ENCODE data around the gene ZNF492.

The ZNF492 gene

DNA sequence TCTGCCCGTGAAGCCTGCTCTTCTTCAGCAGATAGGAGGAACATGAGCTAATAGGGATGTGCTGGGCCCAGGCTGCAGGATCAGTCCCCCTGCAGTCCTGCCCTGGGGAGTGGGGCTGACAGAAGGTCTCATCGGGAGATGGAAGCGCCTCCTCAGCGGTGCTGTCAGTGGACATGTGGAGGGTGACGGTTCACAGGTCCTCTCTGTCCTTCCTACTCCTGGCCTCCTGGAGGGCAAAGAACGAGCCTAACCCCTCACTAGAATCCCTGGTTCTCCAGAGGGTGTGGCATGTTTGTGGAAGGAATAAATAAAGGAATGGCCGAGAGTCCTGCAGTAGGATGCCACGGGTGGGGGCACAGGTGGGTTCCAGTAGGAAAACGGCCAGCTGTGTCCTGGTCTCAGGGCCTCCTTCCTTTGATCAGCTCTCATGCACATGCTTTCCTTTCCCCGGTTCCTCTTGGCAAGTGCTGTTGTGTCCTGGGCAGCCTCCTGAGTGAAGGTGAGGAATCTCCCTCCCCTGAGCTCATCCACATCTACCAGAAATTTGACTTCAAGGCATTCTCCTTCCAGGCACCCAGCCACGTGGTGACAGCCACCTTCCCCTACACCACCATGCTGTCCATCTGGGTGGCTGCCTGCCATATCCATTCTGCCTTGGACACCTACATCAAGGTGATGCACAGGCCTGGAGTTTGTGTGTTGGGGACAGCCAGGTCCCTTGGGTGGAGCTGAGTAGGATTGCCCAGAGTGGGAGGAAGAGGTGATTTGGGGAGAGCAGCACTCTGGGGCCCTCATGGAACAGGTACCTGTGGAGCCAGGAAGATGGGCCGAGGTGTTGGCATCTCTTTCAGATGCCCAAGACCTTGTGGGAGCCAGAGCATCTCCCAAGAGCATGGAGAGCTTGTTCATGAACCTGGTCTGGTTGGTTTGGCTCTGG lies 28.6 kb upstream of the ZNF492 start:
- Histone ChIP-seq H3K9ac (ENCODE audit: low read length in 5 of 5) (no peak overlapping the region), H3K27me3 (ENCODE audit: control insufficient read depth in 5 of 5, insufficient read depth in 4 of 5, low read length in 5 of 5) (peaks cover 0 to 21% (median 2%) of the 10 kb centered on the region in 5 donors), H3K4me1 (ENCODE audit: control insufficient read depth in 5 of 5, insufficient read depth in 5 of 5, low read length in 5 of 5) (no peaks in the 10 kb centered on the region), H3K9me3 (ENCODE audit: control insufficient read depth in 5 of 5, low read length in 5 of 5) (peaks cover 0 to 18% (median 11%) of the 10 kb centered on the region in 5 donors), H3K27ac (ENCODE audit: low read depth, low read length) (no peak overlapping the region), H3K36me3 (ENCODE audit: control insufficient read depth in 5 of 5, insufficient read depth in 5 of 5, low read length in 5 of 5) (no peaks in the 10 kb centered on the region), H3K4me3 (ENCODE audit: low read depth in 1 of 5, low read length in 5 of 5) (no peak overlapping the region)

DNA sequence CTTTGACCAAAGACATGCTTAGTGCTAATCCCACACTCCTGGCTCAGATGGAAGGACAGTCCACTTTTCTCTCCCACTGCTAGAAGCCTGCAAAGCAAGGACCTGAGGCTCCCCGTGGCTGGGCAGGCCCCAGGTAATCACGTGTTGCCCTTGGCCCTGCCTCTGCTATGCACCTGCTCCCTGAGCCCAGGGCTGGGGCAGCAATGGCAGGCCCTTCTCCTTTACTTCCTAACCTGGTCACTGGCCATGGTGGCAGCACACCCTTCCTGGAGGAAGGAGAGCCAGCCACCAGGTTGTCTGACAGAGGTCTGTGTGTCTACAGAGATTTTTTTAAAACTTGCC lies 27.9 kb upstream of the ZNF492 start:
- Histone ChIP-seq H3K4me3 (ENCODE audit: low read depth in 1 of 5, low read length in 5 of 5) (no peak overlapping the region), H3K36me3 (ENCODE audit: control insufficient read depth in 5 of 5, insufficient read depth in 5 of 5, low read length in 5 of 5) (no peaks in the 10 kb centered on the region), H3K4me1 (ENCODE audit: control insufficient read depth in 5 of 5, insufficient read depth in 5 of 5, low read length in 5 of 5) (no peaks in the 10 kb centered on the region), H3K27ac (ENCODE audit: low read depth, low read length) (no peak overlapping the region), H3K9me3 (ENCODE audit: control insufficient read depth in 5 of 5, low read length in 5 of 5) (peaks cover 0 to 17% (median 6%) of the 10 kb centered on the region in 5 donors), H3K9ac (ENCODE audit: low read length in 5 of 5) (no peak overlapping the region), H3K27me3 (ENCODE audit: control insufficient read depth in 5 of 5, insufficient read depth in 4 of 5, low read length in 5 of 5) (peaks cover 0 to 16% (median 2%) of the 10 kb centered on the region in 5 donors)

DNA sequence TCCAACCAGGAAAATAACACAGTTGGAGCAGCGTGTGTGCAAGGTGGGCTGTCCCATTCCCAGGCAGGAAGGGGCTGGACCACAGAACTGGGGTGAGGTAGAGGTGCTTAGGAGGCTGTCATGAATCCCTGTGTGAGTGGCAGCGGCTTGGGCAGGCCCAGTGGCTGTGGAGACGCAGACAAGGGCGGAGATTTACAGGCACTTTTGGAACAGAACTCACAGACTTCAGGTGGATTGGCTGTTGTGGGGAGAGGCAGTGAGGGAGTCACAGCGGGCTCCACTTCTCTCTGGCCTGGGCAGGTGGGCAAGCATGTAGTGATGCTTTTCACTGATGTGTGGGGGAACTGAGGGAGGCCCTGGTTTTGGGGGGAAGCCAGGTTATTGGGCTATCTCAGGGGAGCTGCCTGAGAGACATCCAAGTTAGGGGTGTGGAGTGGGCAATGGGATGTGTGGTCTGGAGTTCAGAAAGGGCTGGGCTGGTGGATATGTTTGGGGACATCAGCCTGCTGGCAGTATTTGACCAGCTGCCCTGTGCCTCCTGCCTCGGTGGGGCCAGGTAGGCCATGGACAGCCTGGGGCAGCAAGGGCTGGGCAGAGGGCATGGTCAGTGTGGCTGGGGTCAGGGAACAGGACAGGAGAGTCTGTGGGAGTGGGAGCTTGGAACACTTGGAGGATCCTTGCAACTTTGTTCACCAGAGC lies 27.0 kb upstream of the ZNF492 start:
- Histone ChIP-seq H3K27me3 (ENCODE audit: control insufficient read depth in 5 of 5, insufficient read depth in 4 of 5, low read length in 5 of 5) (peaks cover 0 to 14% (median 2%) of the 10 kb centered on the region in 5 donors), H3K9me3 (ENCODE audit: control insufficient read depth in 5 of 5, low read length in 5 of 5) (peaks cover 0 to 16% (median 5%) of the 10 kb centered on the region in 5 donors)

DNA sequence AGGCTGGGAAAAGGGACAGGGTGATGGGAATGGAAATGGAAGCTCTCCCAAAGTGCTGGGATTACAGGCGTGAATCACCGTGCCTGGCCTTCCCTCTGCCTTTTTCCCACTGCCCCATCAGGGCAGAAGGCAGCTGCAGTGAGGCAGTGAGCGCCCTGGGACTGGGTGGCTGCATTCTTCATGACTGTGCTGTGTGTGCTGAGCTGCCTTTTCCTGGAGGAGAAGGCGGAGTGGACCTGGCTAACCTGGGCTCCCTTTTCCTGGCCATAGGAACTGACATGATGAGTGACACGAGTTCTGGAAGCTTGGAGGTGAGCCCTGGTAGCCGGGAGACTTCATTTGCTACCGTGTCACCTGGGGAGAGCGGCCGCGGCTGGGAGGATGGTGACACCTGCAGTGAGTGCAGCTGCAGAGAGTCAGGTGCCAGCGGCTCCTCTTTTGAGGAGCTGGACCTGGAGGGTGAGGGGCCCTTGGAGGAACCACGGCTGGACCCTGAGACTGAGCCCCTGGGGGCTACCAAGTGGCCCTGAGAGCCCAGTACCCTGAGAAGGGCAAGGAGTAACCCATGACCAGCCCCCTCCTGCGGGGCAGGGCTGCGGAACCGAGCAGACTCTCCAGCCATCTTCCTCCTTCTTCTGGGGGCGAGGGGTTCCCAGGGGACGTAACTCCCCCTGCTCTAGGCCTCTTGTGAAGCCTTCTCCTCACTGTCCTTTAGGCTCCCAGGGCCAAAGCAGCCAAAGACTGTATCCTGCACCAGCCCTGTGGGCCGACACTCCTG lies 26.3 kb upstream of the ZNF492 start:
- H3K4me1 ChIP-seq (ENCODE audit: control insufficient read depth in 5 of 5, insufficient read depth in 5 of 5, low read length in 5 of 5) = no peaks in the 10 kb centered on the region
- H3K4me3 ChIP-seq (ENCODE audit: low read depth in 1 of 5, low read length in 5 of 5) = no peak overlapping the region
- H3K9me3 ChIP-seq (ENCODE audit: control insufficient read depth in 5 of 5, low read length in 5 of 5) = peaks cover 0 to 10% (median 2%) of the 10 kb centered on the region in 5 donors
- H3K36me3 ChIP-seq (ENCODE audit: control insufficient read depth in 5 of 5, insufficient read depth in 5 of 5, low read length in 5 of 5) = no peaks in the 10 kb centered on the region
- H3K27ac ChIP-seq (ENCODE audit: low read depth, low read length) = no peak overlapping the region
- H3K27me3 ChIP-seq (ENCODE audit: control insufficient read depth in 5 of 5, insufficient read depth in 4 of 5, low read length in 5 of 5) = peaks cover 0 to 12% (median 0%) of the 10 kb centered on the region in 5 donors
- no peak overlapping the region for H3K9ac ChIP-seq (ENCODE audit: low read length in 5 of 5)

More for the DNA sequence above, 27.0 kb upstream of the ZNF492 start:
- no peak overlapping the region for H3K4me3 ChIP-seq (ENCODE audit: low read depth in 1 of 5, low read length in 5 of 5)
- H3K9ac ChIP-seq (ENCODE audit: low read length in 5 of 5) = no peak overlapping the region
- no peaks in the 10 kb centered on the region for H3K36me3 ChIP-seq (ENCODE audit: control insufficient read depth in 5 of 5, insufficient read depth in 5 of 5, low read length in 5 of 5)
- no peak overlapping the region for H3K27ac ChIP-seq (ENCODE audit: low read depth, low read length)
- H3K4me1 ChIP-seq (ENCODE audit: control insufficient read depth in 5 of 5, insufficient read depth in 5 of 5, low read length in 5 of 5) = no peaks in the 10 kb centered on the region

DNA sequence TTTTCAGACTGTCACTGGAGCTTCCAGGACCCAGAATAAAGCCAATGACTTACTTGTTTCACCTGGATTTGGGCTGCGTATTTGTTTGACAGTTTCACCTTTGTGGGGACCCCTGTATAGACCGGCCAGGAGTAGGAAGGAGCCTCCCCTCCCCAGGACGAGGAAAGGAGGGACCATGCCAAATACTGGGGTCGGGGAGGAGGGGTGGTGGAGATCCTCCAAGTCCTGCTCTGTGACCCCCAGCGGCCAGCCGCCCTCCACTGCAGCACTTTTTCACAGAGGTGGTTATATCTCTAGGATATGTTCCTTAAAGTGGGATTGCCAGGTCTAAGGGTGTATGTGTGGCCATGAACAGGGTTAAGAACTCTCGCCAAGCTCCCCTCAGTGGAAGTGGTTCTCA lies 25.7 kb upstream of the ZNF492 start:
- H3K9ac ChIP-seq (ENCODE audit: low read length in 5 of 5) = no peak overlapping the region
- H3K4me1 ChIP-seq (ENCODE audit: control insufficient read depth in 5 of 5, insufficient read depth in 5 of 5, low read length in 5 of 5) = no peaks in the 10 kb centered on the region
- no peak overlapping the region for H3K27ac ChIP-seq (ENCODE audit: low read depth, low read length)
- no peak overlapping the region for H3K4me3 ChIP-seq (ENCODE audit: low read depth in 1 of 5, low read length in 5 of 5)
- peaks cover 0 to 8% (median 0%) of the 10 kb centered on the region in 5 donors for H3K9me3 ChIP-seq (ENCODE audit: control insufficient read depth in 5 of 5, low read length in 5 of 5)
- no peaks in the 10 kb centered on the region for H3K36me3 ChIP-seq (ENCODE audit: control insufficient read depth in 5 of 5, insufficient read depth in 5 of 5, low read length in 5 of 5)
- peaks cover 0 to 6% (median 0%) of the 10 kb centered on the region in 5 donors for H3K27me3 ChIP-seq (ENCODE audit: control insufficient read depth in 5 of 5, insufficient read depth in 4 of 5, low read length in 5 of 5)

DNA sequence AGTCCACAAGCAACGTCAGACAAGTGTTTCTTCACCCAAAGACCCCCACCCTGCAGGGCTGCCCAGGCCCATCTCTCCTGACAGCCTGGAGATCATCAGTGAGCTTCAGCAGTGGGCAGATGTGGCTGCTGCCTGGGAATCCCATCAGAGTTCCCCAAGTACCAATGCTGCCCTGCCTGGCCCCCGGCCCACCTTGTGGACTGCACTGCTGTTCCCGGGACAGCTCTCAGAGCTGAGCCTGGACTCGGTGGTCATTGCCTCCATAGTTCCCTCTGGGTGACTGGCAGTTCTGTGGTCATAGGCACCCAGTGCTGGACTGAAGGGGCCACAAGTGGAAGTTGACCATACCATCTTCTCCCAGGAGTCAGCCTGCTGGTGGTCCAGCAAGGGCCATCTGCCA lies 24.5 kb upstream of the ZNF492 start:
- Histone ChIP-seq H3K9ac (ENCODE audit: low read length in 5 of 5) (no peak overlapping the region), H3K4me3 (ENCODE audit: low read depth in 1 of 5, low read length in 5 of 5) (no peak overlapping the region)

DNA sequence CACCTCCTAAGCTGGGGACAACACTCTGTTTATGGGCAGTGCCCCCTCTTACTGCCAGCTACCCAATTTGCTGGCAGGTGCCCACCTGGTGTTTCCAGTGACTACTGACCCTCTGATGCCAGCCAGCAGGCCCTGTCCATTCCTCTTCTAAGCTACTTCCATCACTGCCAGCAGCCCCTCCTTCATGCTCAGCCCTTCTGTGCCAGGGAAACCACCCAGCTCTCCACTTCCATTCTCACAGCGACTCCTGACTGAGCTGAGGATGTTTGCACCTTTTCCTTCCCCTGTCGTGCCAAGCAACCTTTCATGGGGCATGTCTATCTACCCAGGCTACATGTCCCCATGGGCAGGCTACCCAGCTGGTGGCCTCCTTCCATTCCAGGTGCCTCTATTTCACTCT lies 24.0 kb upstream of the ZNF492 start:
- Histone ChIP-seq H3K4me1 (ENCODE audit: control insufficient read depth in 5 of 5, insufficient read depth in 5 of 5, low read length in 5 of 5) (no peaks in the 10 kb centered on the region), H3K9me3 (ENCODE audit: control insufficient read depth in 5 of 5, low read length in 5 of 5) (peaks cover 0 to 2% (median 0%) of the 10 kb centered on the region in 5 donors), H3K4me3 (ENCODE audit: low read depth in 1 of 5, low read length in 5 of 5) (no peak overlapping the region), H3K27me3 (ENCODE audit: control insufficient read depth in 5 of 5, insufficient read depth in 4 of 5, low read length in 5 of 5) (no peaks in the 10 kb centered on the region), H3K27ac (ENCODE audit: low read depth, low read length) (no peak overlapping the region), H3K9ac (ENCODE audit: low read length in 5 of 5) (no peak overlapping the region), H3K36me3 (ENCODE audit: control insufficient read depth in 5 of 5, insufficient read depth in 5 of 5, low read length in 5 of 5) (no peaks in the 10 kb centered on the region)

More for the DNA sequence above, 24.5 kb upstream of the ZNF492 start:
- Histone ChIP-seq H3K36me3 (ENCODE audit: control insufficient read depth in 5 of 5, insufficient read depth in 5 of 5, low read length in 5 of 5) (no peaks in the 10 kb centered on the region), H3K4me1 (ENCODE audit: control insufficient read depth in 5 of 5, insufficient read depth in 5 of 5, low read length in 5 of 5) (no peaks in the 10 kb centered on the region), H3K9me3 (ENCODE audit: control insufficient read depth in 5 of 5, low read length in 5 of 5) (peaks cover 0 to 2% (median 0%) of the 10 kb centered on the region in 5 donors), H3K27ac (ENCODE audit: low read depth, low read length) (no peak overlapping the region), H3K27me3 (ENCODE audit: control insufficient read depth in 5 of 5, insufficient read depth in 4 of 5, low read length in 5 of 5) (no peaks in the 10 kb centered on the region)

DNA sequence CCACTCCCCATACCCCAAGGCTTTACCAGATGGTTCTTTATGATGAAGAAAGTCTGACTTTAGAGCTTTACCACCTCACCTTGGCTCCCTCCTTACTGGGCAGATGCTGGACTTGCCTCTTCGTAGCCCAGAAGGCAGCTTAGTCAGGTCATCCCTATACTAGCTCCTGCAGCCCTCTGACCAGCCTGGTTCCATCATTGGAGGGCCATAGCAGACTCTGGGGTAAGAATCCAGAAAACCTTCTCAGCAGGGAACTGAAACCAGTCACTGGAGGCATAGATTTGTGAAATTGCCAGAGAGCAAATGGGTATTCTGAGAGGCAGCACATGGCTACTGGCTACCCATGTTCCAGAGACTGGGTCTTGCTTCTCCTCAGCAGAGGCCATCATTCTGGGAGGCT lies 21.8 kb upstream of the ZNF492 start:
- Histone ChIP-seq H3K9ac (ENCODE audit: low read length in 5 of 5) (no peak overlapping the region), H3K27ac (ENCODE audit: low read depth, low read length) (no peak overlapping the region), H3K27me3 (ENCODE audit: control insufficient read depth in 5 of 5, insufficient read depth in 4 of 5, low read length in 5 of 5) (peaks cover 0 to 7% (median 3%) of the 10 kb centered on the region in 5 donors), H3K4me1 (ENCODE audit: control insufficient read depth in 5 of 5, insufficient read depth in 5 of 5, low read length in 5 of 5) (no peaks in the 10 kb centered on the region), H3K9me3 (ENCODE audit: control insufficient read depth in 5 of 5, low read length in 5 of 5) (peaks cover 0 to 7% (median 4%) of the 10 kb centered on the region in 5 donors), H3K36me3 (ENCODE audit: control insufficient read depth in 5 of 5, insufficient read depth in 5 of 5, low read length in 5 of 5) (no peaks in the 10 kb centered on the region), H3K4me3 (ENCODE audit: low read depth in 1 of 5, low read length in 5 of 5) (no peak overlapping the region)

DNA sequence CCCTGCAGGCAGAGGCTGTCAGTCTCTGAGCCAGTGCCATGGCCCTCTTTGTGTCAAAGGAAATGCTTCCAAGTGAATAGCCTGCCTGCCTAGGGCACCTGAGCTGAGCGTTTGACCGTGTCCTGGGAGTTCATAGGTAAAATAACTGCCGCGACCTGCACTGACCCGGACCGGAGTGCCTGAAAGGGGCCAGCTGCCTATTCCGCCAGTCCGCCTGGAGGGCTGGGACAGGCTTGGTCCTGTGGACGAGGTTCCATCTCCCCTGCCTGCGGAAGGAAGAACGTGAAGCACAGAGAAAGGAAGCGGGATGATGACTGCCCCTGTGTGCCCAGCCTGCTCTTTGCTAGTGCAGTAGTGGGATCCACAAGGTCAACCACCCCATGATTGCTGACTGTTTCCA lies 17.5 kb upstream of the ZNF492 start:
- no peak overlapping the region for H3K27ac ChIP-seq (ENCODE audit: low read depth, low read length)
- no peaks in the 10 kb centered on the region for H3K36me3 ChIP-seq (ENCODE audit: control insufficient read depth in 5 of 5, insufficient read depth in 5 of 5, low read length in 5 of 5)
- H3K9me3 ChIP-seq (ENCODE audit: control insufficient read depth in 5 of 5, low read length in 5 of 5) = peaks cover 0 to 13% (median 4%) of the 10 kb centered on the region in 5 donors
- peaks cover 0 to 4% (median 0%) of the 10 kb centered on the region in 5 donors for H3K4me1 ChIP-seq (ENCODE audit: control insufficient read depth in 5 of 5, insufficient read depth in 5 of 5, low read length in 5 of 5)
- peaks cover 3 to 14% (median 11%) of the 10 kb centered on the region in 5 donors for H3K27me3 ChIP-seq (ENCODE audit: control insufficient read depth in 5 of 5, insufficient read depth in 4 of 5, low read length in 5 of 5)
- H3K9ac ChIP-seq (ENCODE audit: low read length in 5 of 5) = no peak overlapping the region
- H3K4me3 ChIP-seq (ENCODE audit: low read depth in 1 of 5, low read length in 5 of 5) = no peak overlapping the region

Measured in subcutaneous abdominal adipose tissue (tissue), 5 donors.